ENCODE measurements around the gene B3GAT1.

DNA sequence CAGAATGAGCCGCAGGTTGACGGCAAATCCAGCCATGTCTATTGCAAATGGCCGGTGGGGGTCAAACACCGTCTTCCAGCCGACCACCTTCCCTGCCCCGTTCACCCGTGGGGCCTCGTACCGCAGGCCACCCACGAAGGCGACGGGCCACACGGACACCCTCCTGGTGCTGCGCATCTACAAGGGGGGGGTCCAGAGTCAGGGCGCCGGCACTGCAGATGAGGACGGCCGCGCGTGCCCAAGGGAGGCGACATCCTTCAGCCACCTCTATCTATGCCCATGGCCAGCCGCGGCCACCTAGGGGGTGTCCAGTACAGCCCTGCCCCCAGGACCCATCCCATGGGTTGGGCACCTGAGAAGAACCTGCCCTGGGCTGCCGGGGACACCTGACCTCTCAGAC, 29.2 kb downstream of the B3GAT1 start:
- TF ChIP-seq, protein P1, sequence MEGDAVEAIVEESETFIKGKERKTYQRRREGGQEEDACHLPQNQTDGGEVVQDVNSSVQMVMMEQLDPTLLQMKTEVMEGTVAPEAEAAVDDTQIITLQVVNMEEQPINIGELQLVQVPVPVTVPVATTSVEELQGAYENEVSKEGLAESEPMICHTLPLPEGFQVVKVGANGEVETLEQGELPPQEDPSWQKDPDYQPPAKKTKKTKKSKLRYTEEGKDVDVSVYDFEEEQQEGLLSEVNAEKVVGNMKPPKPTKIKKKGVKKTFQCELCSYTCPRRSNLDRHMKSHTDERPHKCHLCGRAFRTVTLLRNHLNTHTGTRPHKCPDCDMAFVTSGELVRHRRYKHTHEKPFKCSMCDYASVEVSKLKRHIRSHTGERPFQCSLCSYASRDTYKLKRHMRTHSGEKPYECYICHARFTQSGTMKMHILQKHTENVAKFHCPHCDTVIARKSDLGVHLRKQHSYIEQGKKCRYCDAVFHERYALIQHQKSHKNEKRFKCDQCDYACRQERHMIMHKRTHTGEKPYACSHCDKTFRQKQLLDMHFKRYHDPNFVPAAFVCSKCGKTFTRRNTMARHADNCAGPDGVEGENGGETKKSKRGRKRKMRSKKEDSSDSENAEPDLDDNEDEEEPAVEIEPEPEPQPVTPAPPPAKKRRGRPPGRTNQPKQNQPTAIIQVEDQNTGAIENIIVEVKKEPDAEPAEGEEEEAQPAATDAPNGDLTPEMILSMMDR (IDR thresholded peaks at IDR 0.05), result no peak
- no peak for TF ChIP-seq POLR2A (IDR thresholded peaks at IDR 0.05)

All from adrenal gland (tissue), 5 donors.